D721Med (cell line): ENCODE measurements around the gene FGF3.

ENCODE experiments used
- DNase-seq: peaks from one replicate; pipeline ENCODE4 v3.0.0; 2011; ENCODE audit warnings: low spot score; ENCODE audit not compliant: insufficient read length
- FAIRE-seq: peaks from 2 replicates; lab custom pipeline; 2011; peaks lifted over from hg19 to GRCh38; lab: Jason Lieb, UNC
- CTCF ChIP-seq: IDR thresholded peaks from 2 replicates; pipeline ENCODE4 v1.5.1; 2012; ENCODE audit warnings: mild to moderate bottlenecking, control low read depth; ENCODE audit not compliant: insufficient read depth; ENCODE audit errors: missing control alignments

FGF3 gene

GRCh38 chr11:69816671-69817070 lies 2.5 kb downstream of the FGF3 start:
- no peak for DNase-seq
- TF ChIP-seq CTCF = no peak
- FAIRE-seq = no peak

GRCh38 chr11:69815973-69816372 lies 3.2 kb downstream of the FGF3 start:
- no peak for TF ChIP-seq CTCF
- no peak for FAIRE-seq
- DNase-seq = no peak

- no peak for TF ChIP-seq CTCF
- DNase-seq (no peak), FAIRE-seq (no peak)
Measured at GRCh38 chr11:69814902-69815301, 4.3 kb downstream of the FGF3 start.

- TF ChIP-seq CTCF = no peak
- no peak for FAIRE-seq
- DNase-seq = no peak
Measured at GRCh38 chr11:69814411-69814810, 4.8 kb downstream of the FGF3 start.

GRCh38 chr11:69813839-69814238 lies 5.4 kb downstream of the FGF3 start:
- FAIRE-seq (no peak), DNase-seq (no peak)
- TF ChIP-seq CTCF = no peak

- TF ChIP-seq CTCF = no peak
- DNase-seq = no peak
- FAIRE-seq = no peak
Measured at GRCh38 chr11:69812946-69813345, 6.3 kb downstream of the FGF3 start.

GRCh38 chr11:69812256-69812655 lies 7.0 kb downstream of the FGF3 start:
- FAIRE-seq = no peak
- no peak for DNase-seq
- no peak for TF ChIP-seq CTCF
